Loucy (cell line): ENCODE results near the gene SMC1B.

Source experiments
- H2AFZ ChIP-seq: fragments of 200-600 bp; sonication (generic); 2 replicates; pipeline ENCODE4 v1.6.0; 2016; ENCODE audit warnings: antibody characterized with exemption, mild to moderate bottlenecking, low read length, moderate library complexity
- H3F3A ChIP-seq: fragments of 200-600 bp; 2 replicates; pipeline ENCODE4 v1.6.0; 2016; ENCODE audit warnings: antibody characterized with exemption, low read depth, mild to moderate bottlenecking
- H3K27me3 ChIP-seq: fragments of 200-600 bp; sonication (generic); 2 replicates; pipeline ENCODE4 v1.6.1; 2014; ENCODE audit warnings: low read length, mild to moderate bottlenecking; ENCODE audit not compliant: insufficient read depth, poor library complexity, severe bottlenecking
- H3K36me3 ChIP-seq: fragments of 200-600 bp; sonication (generic); 2 replicates; pipeline ENCODE4 v1.6.1; 2016; ENCODE audit warnings: low read length; ENCODE audit not compliant: insufficient read depth
- H3K4me1 ChIP-seq: fragments of 200-600 bp; sonication (generic); 2 replicates; pipeline ENCODE4 v1.5.1; 2014; ENCODE audit warnings: low read length, mild to moderate bottlenecking; ENCODE audit not compliant: insufficient read depth, poor library complexity, severe bottlenecking
- H3K4me2 ChIP-seq: fragments of 200-600 bp; sonication (generic); 2 replicates; pipeline ENCODE4 v1.6.0; 2014; ENCODE audit warnings: antibody characterized with exemption, low read length, low read depth, mild to moderate bottlenecking; ENCODE audit not compliant: poor library complexity, severe bottlenecking
- H3K4me3 ChIP-seq: fragments of 200-600 bp; sonication (generic); 2 replicates; pipeline ENCODE4 v1.5.1; 2014; ENCODE audit warnings: low read length, mild to moderate bottlenecking, mixed read lengths; ENCODE audit not compliant: poor library complexity, severe bottlenecking
- H3K79me2 ChIP-seq: fragments of 200-600 bp; sonication (generic); 2 replicates; pipeline ENCODE4 v1.6.1; 2014; ENCODE audit warnings: low read length; ENCODE audit not compliant: insufficient read depth
- H3K9ac ChIP-seq: fragments of 200-600 bp; sonication (generic); 2 replicates; pipeline ENCODE4 v1.6.0; 2014; ENCODE audit warnings: mild to moderate bottlenecking, low read depth, low read length, moderate library complexity; ENCODE audit not compliant: poor library complexity, severe bottlenecking
- H3K9me2 ChIP-seq: fragments of 200-600 bp; sonication (generic); replicated peaks from 2 replicates; pipeline ENCODE4 v1.6.1; 2016; ENCODE audit warnings: low read depth, low read length, mixed read lengths
- H3K9me3 ChIP-seq: fragments of 200-600 bp; sonication (generic); 2 replicates; pipeline ENCODE4 v1.6.1; 2014; ENCODE audit warnings: mild to moderate bottlenecking, antibody characterized with exemption, low read length, low read depth; ENCODE audit not compliant: insufficient read depth
- H4K20me1 ChIP-seq: fragments of 200-600 bp; sonication (generic); 2 replicates; pipeline ENCODE4 v1.6.0; 2014; ENCODE audit warnings: antibody characterized with exemption, low read length, mild to moderate bottlenecking; ENCODE audit not compliant: insufficient read depth, poor library complexity, severe bottlenecking
- EZH2phosphoT487 ChIP-seq: fragments of 200-600 bp; IDR thresholded peaks from 2 replicates; pipeline ENCODE4 v1.6.1; 2018; ENCODE audit warnings: antibody characterized with exemption, mild to moderate bottlenecking, moderate library complexity, borderline replicate concordance
- TF ChIP-seq, protein P1 (sequence below): fragments of 200-600 bp; sonication (generic); conservative IDR thresholded peaks from 2 replicates; pipeline ENCODE4 v1.5.1; 2014; ENCODE audit warnings: mild to moderate bottlenecking, antibody characterized with exemption, low read length

The SMC1B gene

DNA sequence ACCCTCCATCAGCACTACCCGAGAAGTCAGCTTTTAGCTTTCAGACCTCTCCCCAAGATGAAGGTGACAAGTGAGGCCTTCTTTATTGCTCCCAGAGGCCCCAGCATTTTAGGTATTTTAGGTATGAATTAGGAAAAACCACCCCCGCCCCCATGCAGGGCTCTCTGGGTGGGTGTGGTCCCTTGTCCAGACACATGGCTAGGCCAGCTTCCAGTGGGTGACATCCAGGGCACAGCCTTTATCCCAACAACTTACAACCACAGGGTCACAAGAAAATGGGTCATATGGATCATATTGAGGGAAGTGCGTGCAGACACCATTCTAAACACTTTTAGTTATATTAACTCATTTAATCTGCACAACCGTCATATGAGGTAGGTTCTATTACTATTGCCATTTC lies 42.2 kb upstream of the SMC1B start:
- Histone ChIP-seq H3K27me3 (no peaks in the 10 kb centered on the region), H3F3A (no peaks in the 10 kb centered on the region), H3K79me2 (no peaks in the 10 kb centered on the region), H2AFZ (no peak overlapping the region), H3K9ac (no peak overlapping the region), H3K4me3 (no peak overlapping the region), H3K9me3 (no peaks in the 10 kb centered on the region), H3K4me1 (no peaks in the 10 kb centered on the region), H3K9me2 (no peaks in the 10 kb centered on the region), H4K20me1 (no peaks in the 10 kb centered on the region), H3K4me2 (no peak overlapping the region), H3K36me3 (no peaks in the 10 kb centered on the region)
- TF ChIP-seq EZH2phosphoT487: no peak
- TF ChIP-seq, protein P1, sequence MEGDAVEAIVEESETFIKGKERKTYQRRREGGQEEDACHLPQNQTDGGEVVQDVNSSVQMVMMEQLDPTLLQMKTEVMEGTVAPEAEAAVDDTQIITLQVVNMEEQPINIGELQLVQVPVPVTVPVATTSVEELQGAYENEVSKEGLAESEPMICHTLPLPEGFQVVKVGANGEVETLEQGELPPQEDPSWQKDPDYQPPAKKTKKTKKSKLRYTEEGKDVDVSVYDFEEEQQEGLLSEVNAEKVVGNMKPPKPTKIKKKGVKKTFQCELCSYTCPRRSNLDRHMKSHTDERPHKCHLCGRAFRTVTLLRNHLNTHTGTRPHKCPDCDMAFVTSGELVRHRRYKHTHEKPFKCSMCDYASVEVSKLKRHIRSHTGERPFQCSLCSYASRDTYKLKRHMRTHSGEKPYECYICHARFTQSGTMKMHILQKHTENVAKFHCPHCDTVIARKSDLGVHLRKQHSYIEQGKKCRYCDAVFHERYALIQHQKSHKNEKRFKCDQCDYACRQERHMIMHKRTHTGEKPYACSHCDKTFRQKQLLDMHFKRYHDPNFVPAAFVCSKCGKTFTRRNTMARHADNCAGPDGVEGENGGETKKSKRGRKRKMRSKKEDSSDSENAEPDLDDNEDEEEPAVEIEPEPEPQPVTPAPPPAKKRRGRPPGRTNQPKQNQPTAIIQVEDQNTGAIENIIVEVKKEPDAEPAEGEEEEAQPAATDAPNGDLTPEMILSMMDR: no peak

DNA sequence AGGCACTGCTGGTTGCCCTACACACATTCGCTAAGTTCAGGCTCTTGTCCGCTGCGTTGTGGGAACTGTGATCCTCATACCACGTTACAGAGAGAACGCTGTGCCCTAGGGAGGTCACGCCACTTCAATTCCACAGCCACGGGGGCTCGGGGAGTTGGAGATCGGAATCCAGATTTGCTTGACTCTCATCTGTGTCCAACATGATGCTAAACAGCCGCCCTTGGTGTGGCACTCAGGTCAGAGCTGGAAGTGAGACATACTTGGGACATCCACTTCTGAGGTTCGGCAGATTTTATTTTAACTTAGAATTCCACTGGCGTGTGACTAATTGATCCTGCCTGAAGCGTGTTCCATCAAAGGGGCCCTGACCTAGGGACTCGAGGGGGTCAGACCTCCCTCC lies 41.8 kb upstream of the SMC1B start:
- Histone ChIP-seq H3K4me3 (no peak overlapping the region), H3F3A (no peaks in the 10 kb centered on the region), H3K36me3 (no peaks in the 10 kb centered on the region), H3K79me2 (no peaks in the 10 kb centered on the region), H3K9me3 (no peaks in the 10 kb centered on the region), H3K27me3 (no peaks in the 10 kb centered on the region), H2AFZ (no peak overlapping the region), H3K4me2 (no peak overlapping the region), H4K20me1 (no peaks in the 10 kb centered on the region), H3K9ac (no peak overlapping the region), H3K4me1 (no peaks in the 10 kb centered on the region), H3K9me2 (no peaks in the 10 kb centered on the region)
- TF ChIP-seq EZH2phosphoT487: no peak
- TF ChIP-seq, protein P1: no peak

DNA sequence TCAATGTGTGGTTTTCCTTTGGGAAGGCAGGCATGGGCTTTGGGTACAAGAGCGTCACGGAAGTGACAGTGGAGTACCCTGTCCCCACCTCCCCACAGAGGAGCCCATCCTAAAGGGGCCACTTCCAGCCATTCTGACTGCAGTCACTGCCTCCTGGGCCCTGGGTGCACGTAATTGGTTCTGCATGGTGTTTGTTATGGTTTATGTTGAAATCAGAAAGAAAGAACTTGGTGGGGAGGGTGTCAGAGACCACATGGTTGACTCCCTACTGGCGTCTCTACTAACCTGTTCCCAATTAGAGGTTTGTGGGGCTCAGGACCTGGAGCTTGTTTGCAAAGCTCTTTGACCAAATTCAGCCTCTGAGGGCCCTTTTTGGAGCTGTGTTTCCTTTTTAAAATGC lies 40.9 kb upstream of the SMC1B start:
- no peaks in the 10 kb centered on the region for H4K20me1 ChIP-seq

More for the DNA sequence above, 40.9 kb upstream of the SMC1B start:
- H3K4me3 ChIP-seq: no peak overlapping the region
- no peaks in the 10 kb centered on the region for H3K4me1 ChIP-seq
- no peaks in the 10 kb centered on the region for H3K79me2 ChIP-seq
- no peaks in the 10 kb centered on the region for H3K27me3 ChIP-seq
- TF ChIP-seq, protein P1: no peak
- TF ChIP-seq EZH2phosphoT487: no peak
- H3K4me2 ChIP-seq: no peak overlapping the region
- no peak overlapping the region for H3K9ac ChIP-seq
- no peaks in the 10 kb centered on the region for H3F3A ChIP-seq
- no peak overlapping the region for H2AFZ ChIP-seq
- no peaks in the 10 kb centered on the region for H3K9me2 ChIP-seq
- H3K36me3 ChIP-seq: no peaks in the 10 kb centered on the region
- H3K9me3 ChIP-seq: no peaks in the 10 kb centered on the region
